ENCODE data around the gene SDK2.

Gene SDK2

DNA sequence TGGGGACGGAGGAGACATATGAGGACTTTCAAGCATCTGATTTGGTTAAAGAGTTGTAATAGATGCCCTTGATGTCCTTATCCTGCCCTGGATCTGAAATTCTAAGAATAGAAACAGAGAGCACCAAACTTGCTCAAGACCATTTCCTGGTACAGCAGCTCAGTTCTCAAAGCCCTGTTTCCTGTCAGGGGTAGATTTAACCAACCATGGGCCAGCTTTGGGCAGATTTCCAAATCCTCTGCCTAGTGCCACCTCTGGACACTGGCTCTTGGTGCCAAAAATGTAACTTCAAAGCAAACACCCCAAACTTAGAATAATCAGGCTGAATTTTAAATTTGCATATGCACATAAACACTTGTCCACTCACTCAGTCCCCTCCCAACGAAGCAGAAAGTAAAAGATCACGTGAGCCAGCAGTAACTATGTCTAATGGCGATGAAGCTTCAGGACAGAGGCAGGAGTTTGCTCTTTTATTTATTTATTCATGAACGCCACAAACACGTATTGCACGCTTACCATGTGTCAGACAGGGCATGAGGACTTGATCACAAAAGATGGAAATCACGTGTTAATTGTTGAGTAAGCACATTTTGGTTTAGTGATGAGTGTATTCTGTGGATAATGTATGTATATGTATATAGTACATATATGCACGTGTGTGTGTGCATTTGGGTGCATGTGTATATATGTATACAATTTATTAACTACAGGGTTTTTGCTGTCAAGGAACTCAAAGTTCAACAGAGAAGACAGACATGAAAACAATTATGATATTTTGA, 23.1 kb upstream of the SDK2 start:
- no peak overlapping the region for H3K4me3 ChIP-seq (ENCODE audit: low read length)
- no peak for DNase-seq (ENCODE audit: low read depth)
- TF ChIP-seq, protein P1, sequence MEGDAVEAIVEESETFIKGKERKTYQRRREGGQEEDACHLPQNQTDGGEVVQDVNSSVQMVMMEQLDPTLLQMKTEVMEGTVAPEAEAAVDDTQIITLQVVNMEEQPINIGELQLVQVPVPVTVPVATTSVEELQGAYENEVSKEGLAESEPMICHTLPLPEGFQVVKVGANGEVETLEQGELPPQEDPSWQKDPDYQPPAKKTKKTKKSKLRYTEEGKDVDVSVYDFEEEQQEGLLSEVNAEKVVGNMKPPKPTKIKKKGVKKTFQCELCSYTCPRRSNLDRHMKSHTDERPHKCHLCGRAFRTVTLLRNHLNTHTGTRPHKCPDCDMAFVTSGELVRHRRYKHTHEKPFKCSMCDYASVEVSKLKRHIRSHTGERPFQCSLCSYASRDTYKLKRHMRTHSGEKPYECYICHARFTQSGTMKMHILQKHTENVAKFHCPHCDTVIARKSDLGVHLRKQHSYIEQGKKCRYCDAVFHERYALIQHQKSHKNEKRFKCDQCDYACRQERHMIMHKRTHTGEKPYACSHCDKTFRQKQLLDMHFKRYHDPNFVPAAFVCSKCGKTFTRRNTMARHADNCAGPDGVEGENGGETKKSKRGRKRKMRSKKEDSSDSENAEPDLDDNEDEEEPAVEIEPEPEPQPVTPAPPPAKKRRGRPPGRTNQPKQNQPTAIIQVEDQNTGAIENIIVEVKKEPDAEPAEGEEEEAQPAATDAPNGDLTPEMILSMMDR (conservative IDR thresholded peaks at IDR 0.05; ENCODE audit: low read depth, low read length): no peak

DNA sequence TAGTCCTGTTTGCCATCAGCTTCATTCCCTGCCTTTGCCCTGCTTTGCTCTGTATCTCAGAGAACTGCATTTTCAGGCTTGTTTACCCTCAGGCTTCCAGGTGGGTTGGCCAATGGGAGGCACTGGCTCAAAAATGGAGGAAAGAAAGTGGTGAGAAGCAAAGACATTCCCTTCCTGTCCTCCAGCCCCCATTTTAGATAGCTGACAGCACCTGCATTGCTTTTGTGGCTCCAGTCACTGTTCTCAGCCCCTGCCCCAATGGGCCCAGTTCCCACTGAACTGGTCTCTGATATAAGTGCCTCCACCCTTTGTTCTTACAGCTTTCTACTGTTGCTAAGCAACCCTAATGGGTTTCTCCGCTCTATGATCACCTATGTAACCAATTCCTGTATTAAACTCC, 19.4 kb upstream of the SDK2 start:
- TF ChIP-seq, protein P1 (conservative IDR thresholded peaks at IDR 0.05; ENCODE audit: low read depth, low read length): no peak
- no peak for DNase-seq (ENCODE audit: low read depth)
- H3K4me3 ChIP-seq (ENCODE audit: low read length): no peak overlapping the region

DNA sequence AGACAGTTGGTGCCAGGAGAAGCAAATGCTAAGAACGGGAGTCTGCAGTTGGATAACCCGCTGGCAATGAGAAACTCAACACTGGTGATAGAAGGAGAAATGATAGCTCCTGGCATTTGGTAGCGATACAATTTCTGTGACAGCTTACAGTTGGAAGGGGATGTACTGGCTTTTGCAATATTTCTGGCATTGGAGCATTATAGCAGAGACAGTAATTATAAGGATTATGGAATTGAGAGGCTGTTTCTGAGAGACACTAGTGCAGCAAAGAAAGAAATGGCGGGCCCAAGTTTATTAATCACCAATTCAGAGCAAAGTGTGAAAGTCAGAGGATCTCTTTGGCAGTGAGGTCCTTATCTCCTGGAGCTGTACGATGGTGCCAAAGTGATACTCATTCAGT, 16.1 kb upstream of the SDK2 start:
- H3K4me3 ChIP-seq (ENCODE audit: low read length): no peak overlapping the region
- TF ChIP-seq, protein P1 (conservative IDR thresholded peaks at IDR 0.05; ENCODE audit: low read depth, low read length): no peak
- DNase-seq (ENCODE audit: low read depth): no peak

DNA sequence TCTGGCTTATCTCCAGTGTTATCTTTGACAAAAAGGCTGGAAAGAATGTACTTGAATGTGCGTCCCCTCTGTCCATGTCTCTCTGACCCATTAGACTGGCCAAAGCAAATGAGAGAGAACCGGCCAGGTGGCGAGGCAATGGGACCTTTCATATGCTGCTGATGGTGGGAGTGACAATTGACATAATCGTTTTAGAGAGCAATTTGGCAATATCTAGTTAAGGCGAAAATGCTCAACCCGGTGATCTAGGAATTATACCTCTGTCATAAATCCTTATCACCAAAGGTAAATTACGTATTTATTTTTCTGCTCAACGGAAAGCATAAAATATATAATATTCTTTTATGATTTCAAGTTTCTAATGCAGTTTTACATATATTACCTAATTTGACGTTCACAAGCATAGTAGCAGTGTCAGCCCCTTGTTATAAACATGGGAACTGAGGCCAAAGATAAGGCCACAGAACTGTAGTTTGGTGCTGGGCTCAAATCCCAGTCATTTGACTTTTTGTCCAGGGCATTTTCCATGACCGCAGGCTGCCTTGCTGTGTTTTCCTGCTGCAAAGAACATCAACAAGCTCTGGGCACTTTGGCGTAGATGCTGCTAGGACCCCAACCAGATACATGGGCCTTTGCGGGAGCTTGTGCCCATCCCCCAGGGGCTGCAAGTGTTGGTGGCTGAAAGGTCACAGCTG, 14.7 kb upstream of the SDK2 start:
- DNase-seq (ENCODE audit: low read depth): no peak
- no peak overlapping the region for H3K4me3 ChIP-seq (ENCODE audit: low read length)

DNA sequence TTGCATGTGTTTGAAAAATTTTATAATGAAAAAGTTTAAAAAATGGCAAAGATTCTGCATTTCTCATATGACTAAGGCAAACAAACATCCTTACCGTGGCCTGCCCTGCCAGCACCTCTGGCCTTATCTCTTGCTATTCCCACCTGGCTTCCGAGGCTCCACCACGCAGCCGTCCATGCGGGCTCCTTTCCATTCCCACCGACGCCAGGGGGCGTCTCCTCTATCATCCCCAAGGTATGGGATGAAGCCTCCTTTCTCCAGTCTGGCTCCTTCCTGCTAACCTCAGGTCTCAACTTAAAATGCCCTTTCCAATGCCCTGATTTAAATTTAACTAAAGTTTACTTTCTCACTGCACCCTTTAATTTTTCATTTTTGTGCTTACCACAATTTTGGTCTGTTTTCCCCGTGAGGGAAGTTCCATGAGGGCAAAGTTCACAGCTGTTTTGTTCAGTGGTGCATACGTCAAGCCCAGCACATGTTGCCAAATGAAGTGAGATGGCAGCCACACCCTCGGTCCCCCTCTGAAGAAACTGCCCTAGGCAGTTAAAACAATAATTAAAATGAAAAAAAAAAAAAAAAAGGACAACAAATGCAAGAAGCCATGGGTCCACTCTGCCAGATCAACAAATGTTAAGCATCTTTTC, 13.3 kb upstream of the SDK2 start:
- DNase-seq (ENCODE audit: low read depth): no peak
- TF ChIP-seq, protein P1 (conservative IDR thresholded peaks at IDR 0.05; ENCODE audit: low read depth, low read length): peak; percentile 57
- H3K4me3 ChIP-seq (ENCODE audit: low read length): no peak overlapping the region

More for the DNA sequence above, 14.7 kb upstream of the SDK2 start:
- TF ChIP-seq, protein P1 (conservative IDR thresholded peaks at IDR 0.05; ENCODE audit: low read depth, low read length): no peak

DNA sequence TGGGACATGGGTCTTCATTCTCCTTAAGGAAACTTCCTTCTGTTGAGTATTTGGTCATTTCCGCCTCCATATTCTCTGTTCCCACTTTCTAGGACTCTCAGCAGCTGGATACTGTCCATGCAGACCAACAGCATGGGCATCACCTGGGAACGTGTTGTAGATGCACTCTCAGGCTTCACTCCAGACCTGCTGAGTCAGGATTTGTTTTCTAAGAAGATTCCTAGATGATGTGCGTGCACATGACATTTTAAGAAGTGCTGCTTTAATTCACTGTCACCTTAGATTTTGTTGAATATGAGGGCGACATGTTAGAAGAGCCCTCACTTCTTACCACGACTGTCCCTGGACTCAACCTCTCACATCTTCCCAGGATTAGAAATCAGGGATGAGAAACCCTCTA, 10.0 kb upstream of the SDK2 start:
- TF ChIP-seq, protein P1 (conservative IDR thresholded peaks at IDR 0.05; ENCODE audit: low read depth, low read length): no peak
- H3K4me3 ChIP-seq (ENCODE audit: low read length): no peak overlapping the region
- no peak for DNase-seq (ENCODE audit: low read depth)
